Embryonic facial prominence (tissue), 1 donor: ENCODE results near the gene INPP5A.
"Not testable (repeated sequence)": the region's sequence is repeated elsewhere in the genome, so short reads cannot be mapped to it uniquely, and the experiment has no call there.

Experiments
- DNase-seq: peaks from one replicate; pipeline ENCODE4 v3.0.0-alpha.2; 2016; ENCODE audit errors: extremely low spot score

The INPP5A gene

GRCh38 chr10:132658546-132659205, 121.1 kb downstream of the INPP5A start:
- no peak for DNase-seq

GRCh38 chr10:132659206-132660091, 121.9 kb downstream of the INPP5A start:
- DNase-seq, result no peak

GRCh38 chr10:132660385-132660784, 122.8 kb downstream of the INPP5A start:
- no peak for DNase-seq

- DNase-seq, result no peak
Observed at GRCh38 chr10:132662186-132662920, 124.8 kb downstream of the INPP5A start.

- DNase-seq, result no peak
Observed at GRCh38 chr10:132663666-132664365, 126.2 kb downstream of the INPP5A start.

GRCh38 chr10:132664407-132664806, 126.8 kb downstream of the INPP5A start:
- no peak for DNase-seq

- no peak for DNase-seq
Observed at GRCh38 chr10:132664883-132665282, 127.3 kb downstream of the INPP5A start.

- no peak for DNase-seq
Observed at GRCh38 chr10:132665946-132666704, 128.5 kb downstream of the INPP5A start.

- no peak for DNase-seq
Observed at GRCh38 chr10:132666705-132667341, 129.2 kb downstream of the INPP5A start.

GRCh38 chr10:132667342-132668047, 129.9 kb downstream of the INPP5A start:
- no peak for DNase-seq

- no peak for DNase-seq
Observed at GRCh38 chr10:132668048-132668394, 130.4 kb downstream of the INPP5A start.

GRCh38 chr10:132669208-132669861, 131.7 kb downstream of the INPP5A start:
- DNase-seq, result no peak

GRCh38 chr10:132670546-132671227, 133.1 kb downstream of the INPP5A start:
- no peak for DNase-seq

- no peak for DNase-seq
Observed at GRCh38 chr10:132671228-132672154, 133.9 kb downstream of the INPP5A start.

GRCh38 chr10:132673746-132674145, 136.2 kb downstream of the INPP5A start:
- DNase-seq, result not testable (repeated sequence)

- no peak for DNase-seq
Observed at GRCh38 chr10:132674311-132674710, 136.7 kb downstream of the INPP5A start.

- no peak for DNase-seq
Observed at GRCh38 chr10:132675031-132675740, 137.6 kb downstream of the INPP5A start.
